ENCODE data around the gene QRICH1. TPM values are rescaled to one million over a fixed set of nuclear protein-coding genes. Genes with fewer than 3 reads are reported as not detected.

QRICH1 gene, protein sequence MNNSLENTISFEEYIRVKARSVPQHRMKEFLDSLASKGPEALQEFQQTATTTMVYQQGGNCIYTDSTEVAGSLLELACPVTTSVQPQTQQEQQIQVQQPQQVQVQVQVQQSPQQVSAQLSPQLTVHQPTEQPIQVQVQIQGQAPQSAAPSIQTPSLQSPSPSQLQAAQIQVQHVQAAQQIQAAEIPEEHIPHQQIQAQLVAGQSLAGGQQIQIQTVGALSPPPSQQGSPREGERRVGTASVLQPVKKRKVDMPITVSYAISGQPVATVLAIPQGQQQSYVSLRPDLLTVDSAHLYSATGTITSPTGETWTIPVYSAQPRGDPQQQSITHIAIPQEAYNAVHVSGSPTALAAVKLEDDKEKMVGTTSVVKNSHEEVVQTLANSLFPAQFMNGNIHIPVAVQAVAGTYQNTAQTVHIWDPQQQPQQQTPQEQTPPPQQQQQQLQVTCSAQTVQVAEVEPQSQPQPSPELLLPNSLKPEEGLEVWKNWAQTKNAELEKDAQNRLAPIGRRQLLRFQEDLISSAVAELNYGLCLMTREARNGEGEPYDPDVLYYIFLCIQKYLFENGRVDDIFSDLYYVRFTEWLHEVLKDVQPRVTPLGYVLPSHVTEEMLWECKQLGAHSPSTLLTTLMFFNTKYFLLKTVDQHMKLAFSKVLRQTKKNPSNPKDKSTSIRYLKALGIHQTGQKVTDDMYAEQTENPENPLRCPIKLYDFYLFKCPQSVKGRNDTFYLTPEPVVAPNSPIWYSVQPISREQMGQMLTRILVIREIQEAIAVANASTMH
- 56.7 and 61.9 TPM in 2 replicates for total RNA-seq

DNA sequence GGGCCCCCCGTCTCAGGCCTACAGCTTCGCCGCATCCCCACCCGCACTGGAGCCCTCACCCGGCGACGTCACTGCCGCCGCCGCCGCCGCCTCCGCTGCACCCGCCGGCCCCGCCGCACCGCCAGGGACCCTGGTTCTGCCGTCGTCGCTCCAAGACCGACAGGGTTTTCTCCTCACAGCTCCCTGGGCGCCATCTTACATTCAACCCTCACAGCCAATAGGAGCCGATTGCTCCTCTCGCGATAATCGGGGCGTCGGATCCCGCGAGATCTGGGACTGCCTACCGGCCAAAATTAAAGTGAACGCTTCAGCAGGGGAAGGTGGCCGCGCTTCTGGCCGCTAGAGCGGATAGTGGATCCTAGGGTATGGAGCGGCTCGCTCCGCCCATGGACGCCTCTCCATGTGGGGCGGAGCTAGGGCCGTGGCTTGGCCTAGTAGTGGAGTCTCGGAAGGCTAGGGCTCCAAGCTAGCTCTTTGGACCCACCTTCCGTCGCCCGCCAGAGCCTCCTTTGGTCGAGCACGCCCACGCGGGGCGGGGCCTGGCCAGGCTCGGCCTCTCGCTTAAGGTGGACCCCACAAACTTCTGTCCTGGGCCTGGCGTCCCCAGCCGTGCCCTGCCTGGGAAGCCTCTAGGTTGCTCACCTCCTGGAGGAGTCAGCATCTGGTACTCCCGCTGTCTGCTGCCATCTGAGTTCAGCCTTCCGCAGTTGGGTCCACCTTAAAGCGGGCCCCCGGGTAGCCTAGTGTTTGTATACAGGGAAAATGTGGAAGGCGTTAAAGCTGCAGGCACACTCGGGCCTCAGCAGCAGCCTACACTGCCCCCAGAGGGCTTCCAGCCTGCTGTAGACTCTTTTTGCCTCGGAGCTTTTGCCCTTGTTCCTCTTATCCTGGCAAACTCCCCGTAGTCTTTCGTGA lies at the start of gene QRICH1:
Gene QRICH1, minus strand, starts transcription at position 219 of the 915 bp plus-strand sequence. CDS start 17,054 bp downstream, outside the sequence.

DNA sequence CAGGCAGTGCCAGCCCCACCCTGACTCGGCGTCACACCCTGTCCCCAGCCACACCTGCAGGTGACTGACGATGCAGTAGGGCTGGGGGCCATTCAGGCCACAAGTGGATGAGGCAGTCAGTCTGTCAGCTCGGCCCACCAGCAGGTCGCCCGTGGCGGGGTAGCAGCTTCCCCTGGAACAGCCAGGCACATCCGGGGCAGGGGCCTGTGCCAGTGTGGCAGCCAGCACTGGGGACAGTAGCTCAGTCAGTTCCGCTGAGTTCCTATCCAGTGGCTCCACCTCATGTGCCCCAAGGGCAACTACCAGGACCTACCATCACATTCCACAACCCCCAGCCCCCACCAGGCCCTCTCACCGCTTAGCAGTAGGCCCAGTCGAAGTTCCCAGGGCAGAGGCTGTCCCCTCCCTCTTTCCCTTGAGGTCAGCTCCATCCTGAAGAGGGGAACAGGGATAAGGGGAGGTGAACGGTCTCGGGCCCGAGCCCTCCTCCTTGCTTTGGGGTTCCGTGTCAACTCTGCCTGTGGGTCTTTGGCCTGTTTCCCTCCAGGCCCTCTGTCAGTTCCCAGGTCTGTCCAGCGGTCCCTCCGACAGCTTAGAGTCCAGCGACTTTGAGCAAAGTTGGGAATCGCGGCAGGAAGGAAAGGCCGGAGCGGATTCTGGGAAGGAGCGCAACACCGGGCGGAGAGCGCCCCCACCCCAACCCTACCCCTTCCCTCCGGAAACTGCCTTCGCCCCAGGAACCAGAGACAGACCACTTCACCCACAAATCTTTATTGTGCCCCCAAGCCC lies 38.8 kb upstream of the QRICH1 start, which contains the start of gene LAMB2:
Gene LAMB2, minus strand, starts transcription at position 614 of the 789 bp plus-strand sequence. Its CDS starts 183 bp downstream, at position 431.

DNA sequence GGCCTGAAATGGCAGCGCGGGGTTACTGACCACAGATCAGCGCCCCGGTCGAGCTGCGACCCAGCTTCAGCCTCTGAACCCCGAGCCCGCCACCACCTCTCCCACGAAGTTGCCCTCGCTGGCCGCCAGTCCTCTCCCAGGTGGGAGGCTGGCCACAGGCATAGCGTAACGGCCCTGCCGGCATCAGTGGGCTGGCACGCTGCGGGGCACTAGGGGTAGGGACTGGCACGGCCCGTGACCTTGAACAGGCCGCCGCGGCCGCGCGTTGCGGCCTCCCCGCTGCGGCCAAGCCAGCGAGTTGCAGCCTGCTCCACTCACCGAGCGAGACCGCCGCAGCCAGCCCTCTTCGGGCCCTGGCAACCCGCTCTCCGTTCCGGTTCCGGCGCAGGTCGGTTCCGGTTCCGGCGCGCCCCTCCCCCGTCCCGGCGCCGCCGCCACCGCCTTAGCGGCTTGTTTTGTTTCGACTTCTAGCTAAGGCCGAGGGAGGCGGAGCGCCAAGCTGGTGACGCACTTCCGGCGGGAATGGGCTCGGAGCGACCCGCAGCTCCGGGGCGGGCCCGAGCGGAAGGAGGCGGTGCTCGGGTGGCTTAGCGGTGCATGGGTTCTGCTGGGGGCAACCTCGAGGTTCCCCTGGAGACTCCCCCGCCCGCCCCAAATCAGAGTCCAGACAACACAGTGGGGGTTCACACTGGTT lies 26.7 kb upstream of the QRICH1 start, which contains the start of gene USP19:
Gene USP19, minus strand, starts transcription at position 386 of the 694 bp plus-strand sequence. CDS start 1,678 bp downstream, outside the sequence.

DNA sequence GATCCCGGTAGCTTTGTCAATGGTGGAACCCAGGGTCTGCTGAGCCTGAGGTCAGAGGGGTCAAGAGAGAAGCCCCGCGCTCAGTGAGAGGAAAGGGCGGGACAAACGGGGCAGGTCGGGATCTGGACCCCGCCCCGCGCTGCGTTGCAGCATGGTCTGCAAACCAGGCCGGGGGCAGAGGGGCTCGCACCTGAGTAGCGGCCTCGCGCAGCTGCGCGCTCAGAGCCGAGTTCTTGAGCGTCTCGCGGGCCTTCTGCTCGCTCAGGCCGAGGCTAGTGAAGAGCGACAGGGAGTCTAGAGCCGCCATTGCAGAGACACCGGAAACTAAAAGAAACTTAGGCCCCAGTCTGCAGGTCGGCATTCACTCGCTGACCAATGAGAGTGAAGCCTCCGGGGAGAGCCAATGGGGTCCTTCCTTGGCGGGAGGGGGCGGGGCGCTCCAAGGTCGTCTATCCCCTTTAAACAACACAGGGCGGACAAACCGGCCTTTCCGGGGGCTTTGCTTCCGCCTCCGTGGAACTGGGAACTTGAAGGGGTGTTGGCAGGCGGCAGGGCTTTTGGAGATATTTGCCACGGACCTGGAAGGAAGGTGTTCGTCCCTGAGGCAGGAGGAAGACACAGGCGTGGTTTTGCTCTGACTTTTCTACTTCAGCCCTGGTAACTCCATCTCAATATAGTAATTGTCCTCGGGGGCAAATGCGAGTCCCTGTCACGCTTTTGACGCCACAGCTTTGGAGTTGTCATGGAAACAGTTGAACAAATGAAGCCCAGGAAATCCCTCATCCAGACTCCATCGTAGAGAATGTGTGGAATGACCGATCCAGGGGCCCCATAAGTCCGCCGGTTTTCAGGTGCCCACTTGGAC lies 10.8 kb upstream of the QRICH1 start, which contains the start of gene QARS1:
Gene QARS1, minus strand, starts transcription at position 331 of the 865 bp plus-strand sequence. Its CDS starts 24 bp downstream, at position 307.

DNA sequence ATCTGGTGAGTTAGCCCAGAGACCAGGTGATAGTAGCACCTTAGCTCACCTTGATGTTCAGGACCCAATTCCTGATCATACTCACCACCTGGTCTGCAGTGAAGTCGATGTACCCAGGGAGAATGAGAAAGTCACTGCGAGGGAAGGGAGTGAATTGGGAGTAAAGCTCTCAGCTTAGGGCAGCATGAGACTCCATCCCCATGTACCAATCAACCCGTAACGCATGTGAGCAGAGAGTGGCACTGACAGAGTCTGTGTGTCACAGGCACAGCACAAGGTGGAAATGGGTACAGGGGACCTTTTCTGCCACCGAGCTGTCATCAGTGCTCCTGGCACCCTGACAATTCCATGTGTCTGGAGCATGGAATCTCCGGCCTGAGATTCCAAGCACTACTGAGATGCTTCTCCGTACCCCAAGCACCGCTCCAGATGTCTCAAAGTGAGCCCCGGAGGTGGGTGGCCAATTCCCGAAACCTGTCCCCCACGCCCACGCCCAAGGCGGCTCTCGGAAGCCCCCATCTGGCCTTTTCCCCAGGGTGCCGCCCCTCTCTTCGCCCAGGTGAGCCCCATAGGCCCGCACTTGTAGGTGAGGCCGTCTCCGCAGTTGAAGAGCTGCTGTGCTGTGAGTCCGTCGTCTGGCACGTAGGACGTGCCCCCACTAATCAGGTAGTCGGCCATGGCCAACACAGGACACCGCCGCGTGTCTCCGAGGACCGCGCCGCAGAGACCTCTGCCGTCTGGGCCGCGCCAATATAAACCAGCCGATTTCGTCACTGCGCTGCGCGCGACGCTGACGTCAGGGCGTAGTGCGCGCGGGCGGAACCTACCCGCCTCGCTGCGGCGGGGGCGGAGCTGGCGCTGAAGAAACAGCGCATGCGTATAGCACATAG lies 65.0 kb downstream of the QRICH1 start, which contains the start of gene IMPDH2:
Gene IMPDH2, minus strand, starts transcription at position 726 of the 890 bp plus-strand sequence. Its CDS starts 48 bp downstream, at position 678.

DNA sequence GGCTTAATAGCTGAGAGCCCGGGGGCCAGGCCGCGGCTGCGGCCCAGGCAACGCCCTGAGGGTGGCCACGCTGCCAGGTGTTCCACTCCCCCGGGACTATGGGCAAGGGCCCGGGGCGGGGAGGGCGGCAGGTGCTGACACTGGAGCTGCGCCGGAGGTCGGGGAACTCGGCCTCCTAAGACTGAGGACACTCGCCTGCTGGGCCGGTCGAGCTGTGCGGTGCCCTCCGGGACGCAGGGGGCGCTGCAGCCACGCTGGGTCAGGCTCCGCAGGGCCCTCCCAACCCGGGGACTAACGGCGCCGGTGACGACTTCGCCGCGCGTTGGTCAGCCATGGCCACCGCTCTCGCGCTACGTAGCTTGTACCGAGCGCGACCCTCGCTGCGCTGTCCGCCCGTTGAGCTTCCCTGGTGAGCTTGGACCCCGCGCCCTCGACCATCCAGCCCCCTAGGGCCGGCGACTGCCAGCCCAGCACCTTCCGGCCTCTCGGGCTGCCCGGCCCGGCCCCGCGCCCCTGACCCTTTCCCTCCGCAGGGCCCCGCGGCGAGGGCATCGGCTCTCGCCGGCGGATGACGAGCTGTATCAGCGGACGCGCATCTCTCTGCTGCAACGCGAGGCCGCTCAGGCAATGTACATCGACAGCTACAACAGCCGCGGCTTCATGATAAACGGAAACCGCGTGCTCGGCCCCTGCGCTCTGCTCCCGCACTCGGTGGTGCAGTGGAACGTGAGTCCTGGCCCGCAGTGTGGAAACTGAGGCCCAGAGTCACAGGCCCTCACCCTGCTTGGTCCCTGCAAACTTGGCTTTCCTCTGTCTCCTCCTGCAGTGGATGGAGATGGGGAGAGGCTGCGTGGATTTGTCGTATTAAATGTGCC lies 71.8 kb downstream of the QRICH1 start, which contains the start of gene NDUFAF3:
Gene NDUFAF3, plus strand, starts transcription at position 309 of the 875 bp plus-strand sequence. Its CDS starts 24 bp downstream, at position 333.

DNA sequence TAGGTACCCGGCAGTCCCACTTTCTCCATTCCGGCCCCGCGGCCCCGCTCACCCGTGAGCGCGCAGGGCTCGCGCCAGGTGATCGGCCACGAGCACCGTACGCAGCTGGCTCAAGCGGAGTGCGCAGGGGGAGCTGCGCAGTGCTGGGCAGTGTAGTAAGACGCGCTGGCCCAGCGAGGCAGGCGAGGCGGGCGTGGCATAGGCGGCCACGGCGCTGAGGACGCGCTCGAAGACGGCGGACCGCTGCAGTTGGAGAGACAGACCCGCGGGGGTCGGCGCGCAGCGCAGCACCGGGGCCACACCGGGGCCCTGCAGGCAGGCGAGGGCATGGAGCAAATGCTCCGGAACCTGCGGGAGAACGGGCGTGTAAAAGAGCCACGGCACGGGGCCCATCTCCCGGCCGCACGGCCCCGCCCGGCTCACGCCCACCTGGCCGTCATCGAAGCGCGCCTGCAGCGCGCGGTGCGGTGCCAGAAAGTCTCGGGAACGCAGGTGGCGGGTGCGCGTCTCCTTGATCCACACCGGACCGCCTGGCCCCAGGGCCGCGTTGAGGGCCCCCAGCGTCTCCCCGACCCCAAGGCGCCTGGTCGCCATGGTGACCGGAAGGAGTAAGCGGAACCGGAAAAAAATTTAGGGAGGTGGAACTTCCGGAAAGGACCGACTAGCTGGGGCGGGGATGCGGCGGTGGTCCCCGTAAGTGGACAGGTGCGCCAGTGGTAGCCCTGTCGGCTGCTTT lies 75.7 kb downstream of the QRICH1 start, which contains the start of gene DALRD3:
Gene DALRD3, minus strand, starts transcription at position 610 of the 736 bp plus-strand sequence. Its CDS starts 16 bp downstream, at position 594.

DNA sequence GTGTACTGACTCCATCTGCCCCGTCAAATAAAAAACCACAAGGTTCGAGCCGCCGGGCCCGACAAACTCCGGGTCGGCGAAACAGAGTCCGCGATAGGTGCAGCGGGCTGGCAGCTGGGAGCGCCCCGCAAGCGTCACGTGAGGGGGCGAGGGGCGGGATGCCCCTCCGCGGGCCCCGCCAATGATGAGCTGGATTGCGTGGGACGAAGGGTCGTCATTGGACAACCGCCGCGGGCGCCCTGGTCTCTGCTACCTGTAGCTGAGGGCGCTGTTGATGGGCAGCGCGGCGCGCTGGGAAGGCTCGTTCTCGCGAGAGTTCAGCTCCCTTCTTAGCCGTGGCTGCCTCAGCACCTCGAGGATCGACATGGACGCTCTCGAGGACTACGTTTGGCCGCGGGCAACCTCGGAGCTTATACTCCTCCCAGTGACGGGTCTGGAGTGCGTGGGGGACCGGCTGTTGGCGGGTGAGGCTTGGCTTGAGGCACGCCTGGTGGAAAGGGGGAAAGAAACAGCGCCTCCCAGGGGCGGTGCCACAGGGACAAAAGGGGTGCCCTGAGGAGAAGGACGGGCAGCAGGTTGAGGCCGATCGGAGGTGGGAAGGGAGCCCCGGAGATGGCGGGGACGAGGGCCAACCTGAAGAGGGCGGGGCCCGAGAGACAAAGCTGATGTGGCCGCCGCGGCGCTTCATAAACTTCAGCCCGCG lies 86.7 kb downstream of the QRICH1 start, which contains the start of gene WDR6:
Gene WDR6, plus strand, starts transcription at position 324 of the 703 bp plus-strand sequence. Its CDS starts 41 bp downstream, at position 365.

DNA sequence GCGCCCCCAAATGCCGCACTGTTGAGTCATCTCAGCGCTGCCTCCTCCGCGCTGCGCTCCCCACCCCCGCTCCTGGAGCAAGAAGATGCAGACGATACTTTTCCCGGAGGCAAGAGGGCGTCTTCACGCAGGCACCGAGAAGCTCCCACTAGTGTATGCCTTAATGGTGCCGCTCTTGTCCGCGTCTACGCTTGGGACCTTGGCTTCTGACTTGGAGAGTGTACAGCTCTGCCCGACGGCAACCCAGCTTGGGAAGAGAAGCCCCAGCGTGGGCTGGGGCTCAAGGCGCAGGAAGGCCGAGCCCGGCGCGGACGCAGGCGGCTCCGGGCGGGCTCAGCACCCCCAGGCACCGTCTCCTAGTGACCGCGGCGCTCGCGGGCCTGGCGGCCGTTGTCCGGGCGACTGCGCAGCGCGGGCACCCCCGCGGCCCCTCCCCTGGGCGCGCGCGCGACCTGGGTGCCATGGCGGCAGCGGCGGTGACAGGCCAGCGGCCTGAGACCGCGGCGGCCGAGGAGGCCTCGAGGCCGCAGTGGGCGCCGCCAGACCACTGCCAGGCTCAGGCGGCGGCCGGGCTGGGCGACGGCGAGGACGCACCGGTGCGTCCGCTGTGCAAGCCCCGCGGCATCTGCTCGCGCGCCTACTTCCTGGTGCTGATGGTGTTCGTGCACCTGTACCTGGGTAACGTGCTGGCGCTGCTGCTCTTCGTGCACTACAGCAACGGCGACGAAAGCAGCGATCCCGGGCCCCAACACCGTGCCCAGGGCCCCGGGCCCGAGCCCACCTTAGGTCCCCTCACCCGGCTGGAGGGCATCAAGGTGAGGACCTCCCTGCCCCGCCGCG lies 103.9 kb downstream of the QRICH1 start, which contains the start of gene P4HTM:
Gene P4HTM, plus strand, starts transcription at position 446 of the 840 bp plus-strand sequence. Its CDS starts 16 bp downstream, at position 462.

Other genes with a start within 250 kb of the QRICH1 start
- gene PRKAR2A, start 246.2 kb downstream of the QRICH1 start, total RNA-seq = 20.5 and 25.4 TPM in 2 replicates
- gene SLC25A20, start 195.2 kb downstream of the QRICH1 start, total RNA-seq = 19.5 and 23.3 TPM in 2 replicates
- gene ARIH2, start 175.2 kb downstream of the QRICH1 start, total RNA-seq = 56.5 and 69.8 TPM in 2 replicates
- gene P4HTM, start 103.8 kb downstream of the QRICH1 start, total RNA-seq = 33.4 and 40.7 TPM in 2 replicates
- 41.8 and 81.0 TPM in 2 replicates for gene WDR6, start 86.7 kb downstream of the QRICH1 start, total RNA-seq
- gene DALRD3, start 75.5 kb downstream of the QRICH1 start, total RNA-seq = 43.4 and 52.5 TPM in 2 replicates
- gene NDUFAF3, start 72.0 kb downstream of the QRICH1 start, total RNA-seq = 80.5 and 88.0 TPM in 2 replicates
- gene IMPDH2, start 64.7 kb downstream of the QRICH1 start, total RNA-seq = 400 and 458 TPM in 2 replicates
- gene QARS1, start 10.7 kb upstream of the QRICH1 start, total RNA-seq = 284 and 305 TPM in 2 replicates
- gene USP19, start 26.8 kb upstream of the QRICH1 start, total RNA-seq = 40.0 and 45.9 TPM in 2 replicates
- 458 and 626 TPM in 2 replicates for gene LAMB2, start 39.0 kb upstream of the QRICH1 start, total RNA-seq
- gene CCDC71, start 72.3 kb upstream of the QRICH1 start, total RNA-seq = 15.7 and 16.2 TPM in 2 replicates
- 23.3 and 33.9 TPM in 2 replicates for gene KLHDC8B, start 77.5 kb upstream of the QRICH1 start, total RNA-seq
- gene C3orf62, start 183.2 kb upstream of the QRICH1 start, total RNA-seq = 0.85 and 1.7 TPM in 2 replicates
- gene USP4, start 246.0 kb upstream of the QRICH1 start, total RNA-seq = 17.8 and 21.7 TPM in 2 replicates

Data from smooth muscle cell of bladder (primary cell).